ENCODE results near the gene ITGB2. TPM values are rescaled to one million over a fixed set of nuclear protein-coding genes. Genes with fewer than 3 reads are reported as not detected.

The ITGB2 gene
- total RNA-seq, 2 donors from 2014 or later: 1.6 to 2.3 TPM

- no peak for TF ChIP-seq CTCF (conservative IDR thresholded peaks at IDR 0.05)
- H3K4me3 ChIP-seq (ENCODE audit: low read length): no peak overlapping the region
- no peaks in the 10 kb centered on the region for H3K36me3 ChIP-seq (ENCODE audit: control insufficient read depth, insufficient read depth, low read length)
- H3K36me3 Mint-ChIP-seq (ENCODE audit: low read depth): no peaks in the 10 kb centered on the region
- 86 to 91% methylated on average over 11 to 13 of the region's 13 CpGs for WGBS, 2 experiments (ENCODE audit: insufficient coverage in 1 of 2, insufficient read length in 1 of 2)
- H3K27me3 Mint-ChIP-seq (ENCODE audit: insufficient read depth): peaks cover 1% of the 10 kb centered on the region
- H3K27me3 ChIP-seq (ENCODE audit: control insufficient read depth, insufficient read depth, low read length, poor library complexity, severe bottlenecking): no peaks in the 10 kb centered on the region
- no peaks in the 10 kb centered on the region for H3K4me1 ChIP-seq (ENCODE audit: control insufficient read depth, insufficient read depth, low read length)
- no peak overlapping the region for H3K9ac ChIP-seq (ENCODE audit: extremely low read depth, low read length, poor library complexity, severe bottlenecking)
- no peak overlapping the region for H3K27ac ChIP-seq (ENCODE audit: low read depth, low read length)
- no peaks in the 10 kb centered on the region for H3K9me3 ChIP-seq (ENCODE audit: control insufficient read depth, low read length)
- no peak overlapping the region for H3K4me3 Mint-ChIP-seq
- DNase-seq: no peak
- no peak overlapping the region for H3K27ac Mint-ChIP-seq
- no peaks in the 10 kb centered on the region for H3K9me3 Mint-ChIP-seq
- H3K4me1 Mint-ChIP-seq: no peaks in the 10 kb centered on the region
Observed at GRCh38 chr21:44898011-44898488, 22.6 kb downstream of the ITGB2 start.

GRCh38 chr21:44897326-44898010 lies 23.2 kb downstream of the ITGB2 start:
- 86 to 89% methylated on average over 13 to 21 of the region's 21 CpGs for WGBS, 2 experiments (ENCODE audit: insufficient coverage in 1 of 2, insufficient read length in 1 of 2)
- H3K9ac ChIP-seq (ENCODE audit: extremely low read depth, low read length, poor library complexity, severe bottlenecking): no peak overlapping the region
- no peaks in the 10 kb centered on the region for H3K4me1 ChIP-seq (ENCODE audit: control insufficient read depth, insufficient read depth, low read length)
- Mint-ChIP-seq H3K4me3 (no peak overlapping the region), H3K4me1 (no peaks in the 10 kb centered on the region), H3K9me3 (no peaks in the 10 kb centered on the region), H3K36me3 (ENCODE audit: low read depth) (no peaks in the 10 kb centered on the region), H3K27me3 (ENCODE audit: insufficient read depth) (peaks cover 1% of the 10 kb centered on the region), H3K27ac (no peak overlapping the region)
- no peaks in the 10 kb centered on the region for H3K9me3 ChIP-seq (ENCODE audit: control insufficient read depth, low read length)
- H3K27ac ChIP-seq (ENCODE audit: low read depth, low read length): no peak overlapping the region
- H3K27me3 ChIP-seq (ENCODE audit: control insufficient read depth, insufficient read depth, low read length, poor library complexity, severe bottlenecking): no peaks in the 10 kb centered on the region
- peak; percentile 80 for DNase-seq
- TF ChIP-seq CTCF (conservative IDR thresholded peaks at IDR 0.05): no peak
- H3K36me3 ChIP-seq (ENCODE audit: control insufficient read depth, insufficient read depth, low read length): no peaks in the 10 kb centered on the region
- no peak overlapping the region for H3K4me3 ChIP-seq (ENCODE audit: low read length)

- no peak for DNase-seq
- H3K27me3 ChIP-seq (ENCODE audit: control insufficient read depth, insufficient read depth, low read length, poor library complexity, severe bottlenecking): no peaks in the 10 kb centered on the region
- H3K27me3 Mint-ChIP-seq (ENCODE audit: insufficient read depth): peaks cover 1% of the 10 kb centered on the region
Observed at GRCh38 chr21:44896561-44897286, 24.0 kb downstream of the ITGB2 start.

More at GRCh38 chr21:44896561-44897286, 24.0 kb downstream of the ITGB2 start:
- no peak for TF ChIP-seq CTCF (conservative IDR thresholded peaks at IDR 0.05)
- WGBS, 2 experiments (ENCODE audit: insufficient coverage in 1 of 2, insufficient read length in 1 of 2): 93 to 96% methylated on average over 23 to 25 of the region's 25 CpGs
- H3K27ac ChIP-seq (ENCODE audit: low read depth, low read length): no peak overlapping the region
- no peaks in the 10 kb centered on the region for H3K4me1 ChIP-seq (ENCODE audit: control insufficient read depth, insufficient read depth, low read length)
- no peak overlapping the region for H3K4me3 ChIP-seq (ENCODE audit: low read length)
- H3K9me3 Mint-ChIP-seq: no peaks in the 10 kb centered on the region
- no peak overlapping the region for H3K9ac ChIP-seq (ENCODE audit: extremely low read depth, low read length, poor library complexity, severe bottlenecking)
- no peak overlapping the region for H3K27ac Mint-ChIP-seq
- no peaks in the 10 kb centered on the region for H3K36me3 Mint-ChIP-seq (ENCODE audit: low read depth)
- no peaks in the 10 kb centered on the region for H3K36me3 ChIP-seq (ENCODE audit: control insufficient read depth, insufficient read depth, low read length)
- H3K4me3 Mint-ChIP-seq: no peak overlapping the region
- H3K4me1 Mint-ChIP-seq: no peaks in the 10 kb centered on the region
- no peaks in the 10 kb centered on the region for H3K9me3 ChIP-seq (ENCODE audit: control insufficient read depth, low read length)
